Measurements from ENCODE around the gene PHTF1. TPM values are rescaled to one million over a fixed set of nuclear protein-coding genes. Genes with fewer than 3 reads are reported as not detected.

The PHTF1 gene
- polyA plus RNA-seq, 1 donor (not counting 4 experiments of a cell fraction or from before 2014, with no cell fraction given), result 6.8 TPM

GRCh38 chr1:113652771-113653170 lies 106.5 kb downstream of the PHTF1 start:
- no peak for TF ChIP-seq EZH2 (IDR thresholded peaks at IDR 0.05; ENCODE audit: low read length)
- TF ChIP-seq, protein P1, sequence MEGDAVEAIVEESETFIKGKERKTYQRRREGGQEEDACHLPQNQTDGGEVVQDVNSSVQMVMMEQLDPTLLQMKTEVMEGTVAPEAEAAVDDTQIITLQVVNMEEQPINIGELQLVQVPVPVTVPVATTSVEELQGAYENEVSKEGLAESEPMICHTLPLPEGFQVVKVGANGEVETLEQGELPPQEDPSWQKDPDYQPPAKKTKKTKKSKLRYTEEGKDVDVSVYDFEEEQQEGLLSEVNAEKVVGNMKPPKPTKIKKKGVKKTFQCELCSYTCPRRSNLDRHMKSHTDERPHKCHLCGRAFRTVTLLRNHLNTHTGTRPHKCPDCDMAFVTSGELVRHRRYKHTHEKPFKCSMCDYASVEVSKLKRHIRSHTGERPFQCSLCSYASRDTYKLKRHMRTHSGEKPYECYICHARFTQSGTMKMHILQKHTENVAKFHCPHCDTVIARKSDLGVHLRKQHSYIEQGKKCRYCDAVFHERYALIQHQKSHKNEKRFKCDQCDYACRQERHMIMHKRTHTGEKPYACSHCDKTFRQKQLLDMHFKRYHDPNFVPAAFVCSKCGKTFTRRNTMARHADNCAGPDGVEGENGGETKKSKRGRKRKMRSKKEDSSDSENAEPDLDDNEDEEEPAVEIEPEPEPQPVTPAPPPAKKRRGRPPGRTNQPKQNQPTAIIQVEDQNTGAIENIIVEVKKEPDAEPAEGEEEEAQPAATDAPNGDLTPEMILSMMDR (optimal IDR thresholded peaks at IDR 0.05 in 1 of 3, IDR thresholded peaks at IDR 0.05 in 1 of 3, conservative IDR thresholded peaks at IDR 0.05 in 1 of 3; ENCODE audit: extremely low read depth in 1 of 3, insufficient read depth in 2 of 3, low read length in 3 of 3), result no peak
- Histone ChIP-seq H3K27ac (ENCODE audit: control insufficient read depth, insufficient read depth, low read length) (peak overlapping the region; percentile 10), H3K4me3 (ENCODE audit: control insufficient read depth in 2 of 3, extremely low read depth in 1 of 3, insufficient read depth in 2 of 3, low read depth in 1 of 3, low read length in 3 of 3) (no peak overlapping the region), H3K9me1 (ENCODE audit: control insufficient read depth, extremely low read depth, insufficient read depth, low read length) (no peaks in the 10 kb centered on the region), H3K36me3 (ENCODE audit: control insufficient read depth in 2 of 2, extremely low read depth in 1 of 2, insufficient read depth in 2 of 2, low read length in 2 of 2) (no peaks in the 10 kb centered on the region), H3K27me3 (ENCODE audit: control insufficient read depth, extremely low read depth, insufficient read depth, low read length) (no peaks in the 10 kb centered on the region), H3K79me2 (ENCODE audit: control insufficient read depth, insufficient read depth, low read length) (no peaks in the 10 kb centered on the region), H3K4me1 (ENCODE audit: control insufficient read depth, extremely low read depth, insufficient read depth, low read length) (peaks cover 12% of the 10 kb centered on the region), H3K9me3 (ENCODE audit: control insufficient read depth, low read depth, low read length) (no peaks in the 10 kb centered on the region), H3K4me2 (ENCODE audit: control insufficient read depth, extremely low read depth, insufficient read depth, low read depth, low read length) (peak overlapping the region; percentile 1), H4K20me1 (ENCODE audit: control insufficient read depth, extremely low read depth, insufficient read depth, low read length) (no peaks in the 10 kb centered on the region), H2AFZ (ENCODE audit: control insufficient read depth, low read length) (no peak overlapping the region), H3K9ac (ENCODE audit: control insufficient read depth, extremely low read depth, insufficient read depth, low read length) (no peak overlapping the region)
- FAIRE-seq (peak; percentile 92), DNase-seq (ENCODE audit: low read depth, low spot score) (peak; percentile 38)
- dilution Hi-C loops (cut with MboI; ENCODE audit: extremely low pct_ligation_motif_present, low sequenced_read_pairs), result no loop called here

DNA sequence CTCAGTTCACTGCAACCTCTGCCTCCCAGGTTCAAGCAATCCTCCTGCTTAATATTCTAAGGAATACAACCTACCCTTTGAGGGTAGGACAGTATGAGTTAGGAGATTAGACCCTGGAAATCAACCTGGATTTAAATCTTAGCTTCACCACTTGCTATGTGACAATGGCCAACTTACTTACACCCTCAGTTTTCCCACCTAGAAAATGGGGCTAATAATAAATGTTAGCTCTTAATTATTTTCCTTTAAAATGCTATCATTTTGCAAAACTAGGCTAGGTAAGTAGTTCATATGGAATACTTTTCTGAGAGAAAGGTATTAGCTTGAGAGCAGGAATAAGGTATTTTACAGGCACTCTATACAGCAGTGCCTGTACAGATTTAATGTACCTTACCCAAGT lies 110.8 kb downstream of the PHTF1 start:
- no peak for FAIRE-seq
- Histone ChIP-seq H3K4me1 (ENCODE audit: control insufficient read depth, extremely low read depth, insufficient read depth, low read length) (peaks cover 12% of the 10 kb centered on the region), H3K9me1 (ENCODE audit: control insufficient read depth, extremely low read depth, insufficient read depth, low read length) (no peaks in the 10 kb centered on the region), H3K9ac (ENCODE audit: control insufficient read depth, extremely low read depth, insufficient read depth, low read length) (no peak overlapping the region), H4K20me1 (ENCODE audit: control insufficient read depth, extremely low read depth, insufficient read depth, low read length) (no peaks in the 10 kb centered on the region), H3K9me3 (ENCODE audit: control insufficient read depth, low read depth, low read length) (no peaks in the 10 kb centered on the region), H3K79me2 (ENCODE audit: control insufficient read depth, insufficient read depth, low read length) (no peaks in the 10 kb centered on the region), H3K36me3 (ENCODE audit: control insufficient read depth in 2 of 2, extremely low read depth in 1 of 2, insufficient read depth in 2 of 2, low read length in 2 of 2) (no peaks in the 10 kb centered on the region), H3K4me3 (ENCODE audit: control insufficient read depth in 2 of 3, extremely low read depth in 1 of 3, insufficient read depth in 2 of 3, low read depth in 1 of 3, low read length in 3 of 3) (no peak overlapping the region), H3K27me3 (ENCODE audit: control insufficient read depth, extremely low read depth, insufficient read depth, low read length) (no peaks in the 10 kb centered on the region), H3K27ac (ENCODE audit: control insufficient read depth, insufficient read depth, low read length) (no peak overlapping the region), H2AFZ (ENCODE audit: control insufficient read depth, low read length) (no peak overlapping the region), H3K4me2 (ENCODE audit: control insufficient read depth, extremely low read depth, insufficient read depth, low read depth, low read length) (no peak overlapping the region)
- TF ChIP-seq, protein P1 (optimal IDR thresholded peaks at IDR 0.05 in 1 of 3, IDR thresholded peaks at IDR 0.05 in 1 of 3, conservative IDR thresholded peaks at IDR 0.05 in 1 of 3; ENCODE audit: extremely low read depth in 1 of 3, insufficient read depth in 2 of 3, low read length in 3 of 3), result no peak
- TF ChIP-seq EZH2 (IDR thresholded peaks at IDR 0.05; ENCODE audit: low read length), result no peak
- no peak for DNase-seq (ENCODE audit: low read depth, low spot score)
- dilution Hi-C loops (cut with MboI; ENCODE audit: extremely low pct_ligation_motif_present, low sequenced_read_pairs), result no loop called here

Data from keratinocyte (primary cell).